HEK293 (cell line): ENCODE data around the gene ZSWIM6.

Experiments
- GLIS1 ChIP-seq: fragments of 450-650 bp; formaldehyde crosslinking; IDR thresholded peaks from 2 replicates; pipeline ENCODE4 v1.5.1; 2016; ENCODE audit warnings: missing biosample characterization, missing genetic modification characterization
- GLIS2 ChIP-seq: fragments of 450-650 bp; formaldehyde crosslinking; IDR thresholded peaks from 2 replicates; pipeline ENCODE4 v1.5.1; 2016; ENCODE audit warnings: missing biosample characterization, missing genetic modification characterization
- HOXA7 ChIP-seq: sonication (generic); formaldehyde crosslinking; IDR thresholded peaks from 2 replicates; pipeline ENCODE4 v1.8.1; 2022; ENCODE audit warnings: missing genetic modification reagents, borderline replicate concordance
- IKZF3 ChIP-seq: fragments of 450-650 bp; IDR thresholded peaks from 2 replicates; pipeline ENCODE4 v1.5.0; 2018; ENCODE audit warnings: missing biosample characterization, mild to moderate bottlenecking, missing genetic modification characterization, moderate library complexity
- KLF1 ChIP-seq: fragments of 450-650 bp; formaldehyde crosslinking; IDR thresholded peaks from 2 replicates; pipeline ENCODE4 v1.5.1; 2016; ENCODE audit warnings: missing biosample characterization, missing genetic modification characterization
- KLF10 ChIP-seq: fragments of 450-650 bp; IDR thresholded peaks from 2 replicates; pipeline ENCODE4 v1.5.1; 2018; ENCODE audit warnings: missing biosample characterization, mild to moderate bottlenecking, missing genetic modification characterization
- KLF9 ChIP-seq: fragments of 450-650 bp; formaldehyde crosslinking; IDR thresholded peaks from 2 replicates; pipeline ENCODE4 v1.5.1; 2016; ENCODE audit warnings: missing biosample characterization, missing genetic modification characterization, low read depth
- SP3 ChIP-seq: fragments of 450-650 bp; formaldehyde crosslinking; IDR thresholded peaks from 2 replicates; pipeline ENCODE4 v1.5.1; 2016; ENCODE audit warnings: missing biosample characterization, missing genetic modification characterization
- WT1 ChIP-seq: fragments of 450-650 bp; formaldehyde crosslinking; IDR thresholded peaks from 2 replicates; pipeline ENCODE4 v1.5.1; 2016; ENCODE audit warnings: missing biosample characterization, missing genetic modification characterization
- ZEB2 ChIP-seq: fragments of 450-650 bp; formaldehyde crosslinking; IDR thresholded peaks from 2 replicates; pipeline ENCODE4 v1.5.1; 2016; ENCODE audit warnings: missing biosample characterization, missing genetic modification characterization
- ZFHX2 ChIP-seq: fragments of 450-650 bp; formaldehyde crosslinking; conservative IDR thresholded peaks from 2 replicates; pipeline ENCODE4 v1.5.1; 2016; ENCODE audit warnings: missing biosample characterization, missing genetic modification characterization
- ZNF121 ChIP-seq: fragments of 450-650 bp; formaldehyde crosslinking; IDR thresholded peaks from 2 replicates; pipeline ENCODE4 v1.5.1; 2016; ENCODE audit warnings: missing biosample characterization, missing genetic modification characterization
- ZNF174 ChIP-seq: fragments of 450-650 bp; formaldehyde crosslinking; IDR thresholded peaks from 2 replicates; pipeline ENCODE4 v1.5.0; 2017; ENCODE audit warnings: missing biosample characterization, mild to moderate bottlenecking, missing genetic modification characterization
- ZNF184 ChIP-seq: fragments of 450-650 bp; IDR thresholded peaks from 2 replicates; pipeline ENCODE4 v1.5.1; 2018; ENCODE audit warnings: missing biosample characterization, mild to moderate bottlenecking, missing genetic modification characterization
- ZNF426 ChIP-seq: fragments of 450-650 bp; formaldehyde crosslinking; IDR thresholded peaks from 2 replicates; pipeline ENCODE4 v1.5.1; 2017; ENCODE audit warnings: missing biosample characterization, missing genetic modification characterization, mild to moderate bottlenecking, inconsistent platforms, moderate library complexity
- ZNF510 ChIP-seq: fragments of 450-650 bp; formaldehyde crosslinking; IDR thresholded peaks from 2 replicates; pipeline ENCODE4 v1.5.1; 2018; ENCODE audit warnings: mild to moderate bottlenecking, missing genetic modification characterization, missing biosample characterization; ENCODE audit not compliant: insufficient replicate concordance
- ZNF530 ChIP-seq: fragments of 450-650 bp; formaldehyde crosslinking; IDR thresholded peaks from 2 replicates; pipeline ENCODE4 v1.5.1; 2016; ENCODE audit warnings: low read depth, missing biosample characterization, missing genetic modification characterization
- ZNF561 ChIP-seq: fragments of 450-650 bp; IDR thresholded peaks from 2 replicates; pipeline ENCODE4 v1.5.1; 2018; ENCODE audit warnings: missing biosample characterization, missing genetic modification characterization, borderline replicate concordance
- ZNF585B ChIP-seq: fragments of 450-650 bp; formaldehyde crosslinking; IDR thresholded peaks from 2 replicates; pipeline ENCODE4 v1.5.1; 2016; ENCODE audit warnings: missing biosample characterization, missing genetic modification characterization
- ZNF596 ChIP-seq: fragments of 450-650 bp; IDR thresholded peaks from 2 replicates; pipeline ENCODE4 v1.5.0; 2018; ENCODE audit warnings: missing biosample characterization, mild to moderate bottlenecking, missing genetic modification characterization, moderate library complexity
- ZNF626 ChIP-seq: fragments of 450-650 bp; sonication (Bioruptor Pico); formaldehyde crosslinking; IDR thresholded peaks from 2 replicates; pipeline ENCODE4 v1.5.1; 2018; ENCODE audit warnings: missing biosample characterization, missing genetic modification characterization, inconsistent platforms
- ZNF654 ChIP-seq: fragments of 450-650 bp; formaldehyde crosslinking; IDR thresholded peaks from 2 replicates; pipeline ENCODE4 v1.5.1; 2016; ENCODE audit warnings: low read depth, missing biosample characterization, missing genetic modification characterization
- ZSCAN30 ChIP-seq: fragments of 450-650 bp; IDR thresholded peaks from 2 replicates; pipeline ENCODE4 v1.5.1; 2018; ENCODE audit warnings: missing biosample characterization, mild to moderate bottlenecking, missing genetic modification characterization, moderate library complexity
- ZXDB ChIP-seq: fragments of 450-650 bp; formaldehyde crosslinking; IDR thresholded peaks from 2 replicates; pipeline ENCODE4 v1.5.1; 2016; ENCODE audit warnings: missing biosample characterization, missing genetic modification characterization
- TF ChIP-seq, protein P1 (sequence below): fragments of 450-650 bp; IDR thresholded peaks from 2 replicates; pipeline ENCODE4 v1.5.1; 2018; ENCODE audit warnings: missing biosample characterization, missing genetic modification characterization
- TF ChIP-seq, protein P2 (sequence below): fragments of 450-650 bp; formaldehyde crosslinking; IDR thresholded peaks from 2 replicates; pipeline ENCODE4 v1.5.1; 2016; ENCODE audit warnings: missing biosample characterization, missing genetic modification characterization
- TF ChIP-seq, protein P3 (sequence below): fragments of 450-650 bp; formaldehyde crosslinking; IDR thresholded peaks from 2 replicates; pipeline ENCODE4 v1.5.1; 2016; ENCODE audit warnings: missing biosample characterization, missing genetic modification characterization
- TF ChIP-seq, protein P4 (sequence below): fragments of 450-650 bp; formaldehyde crosslinking; IDR thresholded peaks from 2 replicates; pipeline ENCODE4 v1.5.1; 2016; ENCODE audit warnings: missing biosample characterization, missing genetic modification characterization
- TF ChIP-seq, protein P5 (sequence below): fragments of 450-650 bp; formaldehyde crosslinking; IDR thresholded peaks from 2 replicates; pipeline ENCODE4 v1.5.1; 2016; ENCODE audit warnings: missing biosample characterization, missing genetic modification characterization
- TF ChIP-seq, protein P6 (sequence below): fragments of 450-650 bp; formaldehyde crosslinking; IDR thresholded peaks from 2 replicates; pipeline ENCODE4 v1.5.1; 2016; ENCODE audit warnings: missing biosample characterization, missing genetic modification characterization
- TF ChIP-seq, protein P7 (sequence below): fragments of 450-650 bp; formaldehyde crosslinking; IDR thresholded peaks from 2 replicates; pipeline ENCODE4 v1.5.1; 2016; ENCODE audit warnings: missing biosample characterization, missing genetic modification characterization

The ZSWIM6 gene

DNA sequence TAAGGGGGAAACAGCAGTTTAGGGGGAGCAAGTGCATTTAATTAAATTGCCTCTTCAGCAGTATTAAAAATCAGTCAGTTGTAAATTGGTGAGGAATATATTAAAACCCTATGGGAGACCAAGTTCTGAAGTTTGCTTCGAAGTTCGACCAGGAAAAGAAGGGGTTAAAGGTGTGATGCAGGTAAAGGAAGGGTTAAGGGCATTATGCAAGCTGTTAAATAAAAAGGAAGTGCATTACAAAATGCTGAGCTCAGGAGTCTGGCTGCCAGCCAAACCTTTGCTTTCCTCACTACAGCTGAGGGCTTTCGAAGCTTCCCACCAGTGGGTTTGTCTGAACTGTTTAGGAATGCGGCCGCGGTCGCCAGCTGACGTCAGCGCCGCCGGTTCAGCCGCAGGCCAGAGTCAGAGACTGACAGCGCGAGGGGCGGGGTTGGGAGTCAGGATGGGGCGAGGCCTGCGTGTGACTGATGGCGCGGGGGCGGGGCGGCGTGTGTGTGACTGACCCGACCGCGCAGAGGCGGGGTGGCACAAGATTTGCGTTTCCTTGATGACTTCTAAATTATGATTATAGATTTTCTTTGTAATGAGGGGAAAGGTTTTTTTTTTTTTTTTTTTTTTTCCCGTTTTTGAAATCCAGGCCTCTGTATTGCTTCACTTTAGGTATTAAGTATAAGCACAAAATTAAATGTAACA lies 76.6 kb downstream of the ZSWIM6 start (continued):
- TF ChIP-seq KLF10 (tag by site-specific recombination) (peak; percentile 99), SP3 (tag by site-specific recombination) (peak; percentile 82), ZSCAN30 (tag by site-specific recombination) (peak; percentile 95), ZNF174 (tag by site-specific recombination) (no peak), ZNF585B (tag by site-specific recombination) (0 out of 2 replicates have a peak, but pooled peaks have one; percentile 7), ZNF561 (tag by site-specific recombination) (peak; percentile 93), ZNF626 (tag by site-specific recombination) (0 out of 2 replicates have a peak, but pooled peaks have one; percentile 19), KLF1 (tag by site-specific recombination) (peak; percentile 87), IKZF3 (tag by site-specific recombination) (peak; percentile 98), ZNF596 (tag by site-specific recombination) (no peak), ZFHX2 (tag by site-specific recombination) (peak; percentile 83), HOXA7 (CRISPR knock-in tag) (no peak), WT1 (tag by site-specific recombination) (peak; percentile 72), ZNF426 (tag by site-specific recombination) (no peak), GLIS2 (tag by site-specific recombination) (no peak), ZNF530 (no peak), ZNF121 (tag by site-specific recombination) (no peak), ZNF184 (tag by site-specific recombination) (peak; percentile 92), ZNF510 (peak; percentile 64), KLF9 (tag by site-specific recombination) (peak; percentile 85), ZEB2 (tag by site-specific recombination) (peak; percentile 99), ZXDB (tag by site-specific recombination) (peak; percentile 93), GLIS1 (peak; percentile 58; the same call in 1 of the 2 replicates), ZNF654 (no peak; the same call in 1 of the 2 replicates)
- TF ChIP-seq, protein P1, sequence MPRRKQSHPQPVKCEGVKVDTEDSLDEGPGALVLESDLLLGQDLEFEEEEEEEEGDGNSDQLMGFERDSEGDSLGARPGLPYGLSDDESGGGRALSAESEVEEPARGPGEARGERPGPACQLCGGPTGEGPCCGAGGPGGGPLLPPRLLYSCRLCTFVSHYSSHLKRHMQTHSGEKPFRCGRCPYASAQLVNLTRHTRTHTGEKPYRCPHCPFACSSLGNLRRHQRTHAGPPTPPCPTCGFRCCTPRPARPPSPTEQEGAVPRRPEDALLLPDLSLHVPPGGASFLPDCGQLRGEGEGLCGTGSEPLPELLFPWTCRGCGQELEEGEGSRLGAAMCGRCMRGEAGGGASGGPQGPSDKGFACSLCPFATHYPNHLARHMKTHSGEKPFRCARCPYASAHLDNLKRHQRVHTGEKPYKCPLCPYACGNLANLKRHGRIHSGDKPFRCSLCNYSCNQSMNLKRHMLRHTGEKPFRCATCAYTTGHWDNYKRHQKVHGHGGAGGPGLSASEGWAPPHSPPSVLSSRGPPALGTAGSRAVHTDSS, result 0 out of 2 replicates have a peak, but pooled peaks have one; percentile 18
- TF ChIP-seq, protein P2, sequence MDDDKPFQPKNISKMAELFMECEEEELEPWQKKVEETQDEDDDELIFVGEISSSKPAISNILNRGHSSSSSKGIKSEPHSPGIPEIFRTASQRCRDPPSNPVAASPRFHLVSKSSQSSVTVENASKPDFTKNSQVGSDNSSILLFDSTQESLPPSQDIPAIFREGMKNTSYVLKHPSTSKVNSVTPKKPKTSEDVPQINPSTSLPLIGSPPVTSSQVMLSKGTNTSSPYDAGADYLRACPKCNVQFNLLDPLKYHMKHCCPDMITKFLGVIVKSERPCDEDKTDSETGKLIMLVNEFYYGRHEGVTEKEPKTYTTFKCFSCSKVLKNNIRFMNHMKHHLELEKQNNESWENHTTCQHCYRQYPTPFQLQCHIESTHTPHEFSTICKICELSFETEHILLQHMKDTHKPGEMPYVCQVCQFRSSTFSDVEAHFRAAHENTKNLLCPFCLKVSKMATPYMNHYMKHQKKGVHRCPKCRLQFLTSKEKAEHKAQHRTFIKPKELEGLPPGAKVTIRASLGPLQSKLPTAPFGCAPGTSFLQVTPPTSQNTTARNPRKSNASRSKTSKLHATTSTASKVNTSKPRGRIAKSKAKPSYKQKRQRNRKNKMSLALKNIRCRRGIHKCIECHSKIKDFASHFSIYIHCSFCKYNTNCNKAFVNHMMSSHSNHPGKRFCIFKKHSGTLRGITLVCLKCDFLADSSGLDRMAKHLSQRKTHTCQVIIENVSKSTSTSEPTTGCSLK (tag by site-specific recombination), result no peak
- TF ChIP-seq, protein P3, sequence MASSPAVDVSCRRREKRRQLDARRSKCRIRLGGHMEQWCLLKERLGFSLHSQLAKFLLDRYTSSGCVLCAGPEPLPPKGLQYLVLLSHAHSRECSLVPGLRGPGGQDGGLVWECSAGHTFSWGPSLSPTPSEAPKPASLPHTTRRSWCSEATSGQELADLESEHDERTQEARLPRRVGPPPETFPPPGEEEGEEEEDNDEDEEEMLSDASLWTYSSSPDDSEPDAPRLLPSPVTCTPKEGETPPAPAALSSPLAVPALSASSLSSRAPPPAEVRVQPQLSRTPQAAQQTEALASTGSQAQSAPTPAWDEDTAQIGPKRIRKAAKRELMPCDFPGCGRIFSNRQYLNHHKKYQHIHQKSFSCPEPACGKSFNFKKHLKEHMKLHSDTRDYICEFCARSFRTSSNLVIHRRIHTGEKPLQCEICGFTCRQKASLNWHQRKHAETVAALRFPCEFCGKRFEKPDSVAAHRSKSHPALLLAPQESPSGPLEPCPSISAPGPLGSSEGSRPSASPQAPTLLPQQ (tag by site-specific recombination), result peak; percentile 99
- TF ChIP-seq, protein P4, sequence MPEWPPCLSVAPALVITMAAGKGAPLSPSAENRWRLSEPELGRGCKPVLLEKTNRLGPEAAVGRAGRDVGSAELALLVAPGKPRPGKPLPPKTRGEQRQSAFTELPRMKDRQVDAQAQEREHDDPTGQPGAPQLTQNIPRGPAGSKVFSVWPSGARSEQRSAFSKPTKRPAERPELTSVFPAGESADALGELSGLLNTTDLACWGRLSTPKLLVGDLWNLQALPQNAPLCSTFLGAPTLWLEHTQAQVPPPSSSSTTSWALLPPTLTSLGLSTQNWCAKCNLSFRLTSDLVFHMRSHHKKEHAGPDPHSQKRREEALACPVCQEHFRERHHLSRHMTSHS (tag by site-specific recombination), result no peak
- TF ChIP-seq, protein P5, sequence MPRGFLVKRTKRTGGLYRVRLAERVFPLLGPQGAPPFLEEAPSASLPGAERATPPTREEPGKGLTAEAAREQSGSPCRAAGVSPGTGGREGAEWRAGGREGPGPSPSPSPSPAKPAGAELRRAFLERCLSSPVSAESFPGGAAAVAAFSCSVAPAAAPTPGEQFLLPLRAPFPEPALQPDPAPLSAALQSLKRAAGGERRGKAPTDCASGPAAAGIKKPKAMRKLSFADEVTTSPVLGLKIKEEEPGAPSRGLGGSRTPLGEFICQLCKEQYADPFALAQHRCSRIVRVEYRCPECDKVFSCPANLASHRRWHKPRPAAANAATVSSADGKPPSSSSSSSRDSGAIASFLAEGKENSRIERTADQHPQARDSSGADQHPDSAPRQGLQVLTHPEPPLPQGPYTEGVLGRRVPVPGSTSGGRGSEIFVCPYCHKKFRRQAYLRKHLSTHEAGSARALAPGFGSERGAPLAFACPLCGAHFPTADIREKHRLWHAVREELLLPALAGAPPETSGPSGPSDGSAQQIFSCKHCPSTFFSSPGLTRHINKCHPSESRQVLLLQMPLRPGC, result peak; percentile 100
- TF ChIP-seq, protein P6, sequence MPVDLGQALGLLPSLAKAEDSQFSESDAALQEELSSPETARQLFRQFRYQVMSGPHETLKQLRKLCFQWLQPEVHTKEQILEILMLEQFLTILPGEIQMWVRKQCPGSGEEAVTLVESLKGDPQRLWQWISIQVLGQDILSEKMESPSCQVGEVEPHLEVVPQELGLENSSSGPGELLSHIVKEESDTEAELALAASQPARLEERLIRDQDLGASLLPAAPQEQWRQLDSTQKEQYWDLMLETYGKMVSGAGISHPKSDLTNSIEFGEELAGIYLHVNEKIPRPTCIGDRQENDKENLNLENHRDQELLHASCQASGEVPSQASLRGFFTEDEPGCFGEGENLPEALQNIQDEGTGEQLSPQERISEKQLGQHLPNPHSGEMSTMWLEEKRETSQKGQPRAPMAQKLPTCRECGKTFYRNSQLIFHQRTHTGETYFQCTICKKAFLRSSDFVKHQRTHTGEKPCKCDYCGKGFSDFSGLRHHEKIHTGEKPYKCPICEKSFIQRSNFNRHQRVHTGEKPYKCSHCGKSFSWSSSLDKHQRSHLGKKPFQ, result peak; percentile 100
- TF ChIP-seq, protein P7, sequence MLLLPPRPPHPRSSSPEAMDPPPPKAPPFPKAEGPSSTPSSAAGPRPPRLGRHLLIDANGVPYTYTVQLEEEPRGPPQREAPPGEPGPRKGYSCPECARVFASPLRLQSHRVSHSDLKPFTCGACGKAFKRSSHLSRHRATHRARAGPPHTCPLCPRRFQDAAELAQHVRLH (tag by site-specific recombination), result peak; percentile 79
